Keratinocyte (primary cell): ENCODE results near the gene ZNF555. TPM values are rescaled to one million over a fixed set of nuclear protein-coding genes. Genes with fewer than 3 reads are reported as not detected.

Experiments
- DNase-seq: peaks from one replicate; pipeline ENCODE4 v3.0.0-alpha.2; 2011; ENCODE audit warnings: low read depth, missing footprints, low spot score
- FAIRE-seq: peaks from 2 replicates; lab custom pipeline; 2011; peaks lifted over from hg19 to GRCh38; lab: Jason Lieb, UNC
- H2AFZ ChIP-seq: 2 replicates; pipeline ENCODE4 v1.6.0; 2012; ENCODE audit warnings: low read length, control low read depth, inconsistent platforms; ENCODE audit not compliant: control insufficient read depth
- H3K27ac ChIP-seq: 2 replicates; pipeline ENCODE4 v1.5.1; 2011; ENCODE audit warnings: low read length; ENCODE audit not compliant: control insufficient read depth, insufficient read depth
- H3K27me3 ChIP-seq: 3 replicates; pipeline ENCODE4 v1.6.0; 2011; ENCODE audit warnings: low read length; ENCODE audit not compliant: control insufficient read depth, insufficient read depth; ENCODE audit errors: extremely low read depth
- H3K36me3 ChIP-seq, 2 experiments: 2 replicates in 1 of 2; 3 replicates in 1 of 2; pipeline ENCODE4 v1.5.1; 2011; ENCODE audit warnings: low read length in 2 of 2, mild to moderate bottlenecking in 1 of 2; ENCODE audit not compliant: control insufficient read depth in 2 of 2, insufficient read depth in 2 of 2; ENCODE audit errors: extremely low read depth in 1 of 2
- H3K4me1 ChIP-seq: 3 replicates; pipeline ENCODE4 v1.5.1; 2011; ENCODE audit warnings: low read length; ENCODE audit not compliant: control insufficient read depth, insufficient read depth; ENCODE audit errors: extremely low read depth
- H3K4me2 ChIP-seq: 3 replicates; pipeline ENCODE4 v1.6.0; 2011; ENCODE audit warnings: low read depth, low read length; ENCODE audit not compliant: control insufficient read depth, insufficient read depth; ENCODE audit errors: extremely low read depth
- H3K4me3 ChIP-seq, 3 experiments: fragments of 200-600 bp in 1 of 3; sonication (generic) in 1 of 3; 2 replicates in 2 of 3; 3 replicates in 1 of 3; pipeline ENCODE4 v1.5.1; 2011 to 2016; ENCODE audit warnings: low read length in 3 of 3, mild to moderate bottlenecking in 3 of 3, control low read depth in 2 of 3, inconsistent platforms in 1 of 3, low read depth in 1 of 3, mixed read lengths in 1 of 3, mixed run types in 1 of 3, moderate library complexity in 1 of 3; ENCODE audit not compliant: control insufficient read depth in 2 of 3, insufficient read depth in 2 of 3; ENCODE audit errors: extremely low read depth in 1 of 3
- H3K79me2 ChIP-seq: 2 replicates; pipeline ENCODE4 v1.6.0; 2012; ENCODE audit warnings: low read length; ENCODE audit not compliant: control insufficient read depth, insufficient read depth
- H3K9ac ChIP-seq: 3 replicates; pipeline ENCODE4 v1.6.0; 2011; ENCODE audit warnings: low read length; ENCODE audit not compliant: control insufficient read depth, insufficient read depth; ENCODE audit errors: extremely low read depth
- H3K9me1 ChIP-seq: 3 replicates; pipeline ENCODE4 v1.6.0; 2011; ENCODE audit warnings: low read length; ENCODE audit not compliant: control insufficient read depth, insufficient read depth; ENCODE audit errors: extremely low read depth
- H3K9me3 ChIP-seq: 2 replicates; pipeline ENCODE4 v1.5.1; 2012; ENCODE audit warnings: low read depth, low read length; ENCODE audit not compliant: control insufficient read depth
- H4K20me1 ChIP-seq: 3 replicates; pipeline ENCODE4 v1.6.0; 2011; ENCODE audit warnings: low read length; ENCODE audit not compliant: control insufficient read depth, insufficient read depth; ENCODE audit errors: extremely low read depth
- CTCF ChIP-seq, 3 experiments: IDR thresholded peaks in 1 of 3; conservative IDR thresholded peaks in 1 of 3; optimal IDR thresholded peaks in 1 of 3; 2 replicates in 2 of 3; 3 replicates in 1 of 3; pipeline versions ENCODE3 to v1.5.1; 2011; ENCODE audit warnings: low read length in 3 of 3, mild to moderate bottlenecking in 3 of 3, moderate library complexity in 2 of 3, control low read depth in 1 of 3, inconsistent platforms in 1 of 3; ENCODE audit not compliant: insufficient read depth in 2 of 3; ENCODE audit errors: extremely low read depth in 1 of 3
- EZH2 ChIP-seq: IDR thresholded peaks from one replicate; pipeline ENCODE4 v1.6.1; 2012; ENCODE audit warnings: inconsistent platforms, mild to moderate bottlenecking, low read length, moderate library complexity
- dilution Hi-C: fragments of 300-500 bp; cut with MboI; formaldehyde crosslinking; loops from one replicate; pipeline ENCODE4 v1.7.0; 2020; ENCODE audit warnings: low sequenced_read_pairs; ENCODE audit not compliant: extremely low pct_ligation_motif_present
- polyA plus RNA-seq, 5 experiments: library from polyadenylated mRNA; depleted of rRNA in 3 of 5; stranded (reverse) in 3 of 5; stranded (forward) in 1 of 5; unstranded in 1 of 5; fragments of >200 nt; gene quantifications; 1 replicate in 1 of 5; 2 replicates in 3 of 5; 3 replicates in 1 of 5; pipeline versions ENCODE4 v1.2.1 to v1.2.3, GENCODE V29; 2011 to 2012; ENCODE audit warnings: missing spikeins in 2 of 5, low read depth in 1 of 5, low replicate concordance in 1 of 5

Gene ZNF555
- polyA plus RNA-seq, 1 donor (not counting 4 experiments of a cell fraction or from before 2014, with no cell fraction given), result 4.3 TPM

DNA sequence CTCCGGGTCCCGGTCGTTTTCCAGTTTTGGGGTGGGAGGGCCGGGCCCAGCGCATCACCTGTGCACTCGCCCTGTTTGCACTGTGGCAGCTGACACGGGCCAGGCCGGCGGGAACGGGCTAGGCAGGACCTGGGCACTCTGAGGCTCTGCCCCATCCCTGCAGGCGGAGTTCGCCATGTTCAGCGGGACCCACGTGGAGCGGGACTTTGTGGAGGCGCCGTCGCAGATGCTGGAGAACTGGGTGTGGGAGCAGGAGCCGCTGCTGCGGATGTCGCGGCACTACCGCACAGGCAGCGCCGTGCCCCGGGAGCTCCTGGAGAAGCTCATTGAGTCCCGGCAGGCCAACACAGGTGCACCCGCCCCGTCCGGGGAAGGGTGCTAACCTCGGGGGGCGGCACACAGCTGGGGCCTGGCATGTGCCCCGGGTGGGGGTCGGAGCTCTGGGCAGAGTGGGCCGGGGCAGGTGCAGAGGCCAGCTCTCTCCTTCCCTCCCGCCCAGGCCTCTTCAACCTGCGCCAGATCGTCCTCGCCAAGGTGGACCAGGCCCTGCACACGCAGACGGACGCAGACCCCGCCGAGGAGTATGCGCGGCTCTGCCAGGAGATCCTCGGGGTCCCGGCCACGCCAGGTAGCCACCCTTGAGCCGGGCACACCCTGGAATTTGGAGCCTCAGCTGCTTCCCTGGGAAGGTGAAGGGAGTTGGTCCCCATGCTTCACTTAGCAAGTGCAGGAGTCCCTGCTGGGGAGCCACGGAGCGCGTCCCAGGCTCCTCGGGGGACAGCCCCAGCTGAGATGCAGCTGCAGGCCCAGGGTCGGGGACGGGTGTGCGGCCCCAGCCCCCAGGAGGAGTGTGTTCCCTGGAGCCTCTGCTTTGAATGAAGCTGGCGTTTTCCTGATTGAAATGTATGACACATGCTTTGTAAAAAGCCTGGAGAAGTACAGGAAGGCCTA, 30.9 kb upstream of the ZNF555 start:
- Histone ChIP-seq H4K20me1 (no peaks in the 10 kb centered on the region), H3K27ac (no peak overlapping the region), H3K4me1 (no peaks in the 10 kb centered on the region), H3K9me3 (no peaks in the 10 kb centered on the region), H2AFZ (no peak overlapping the region), H3K79me2 (no peaks in the 10 kb centered on the region), H3K27me3 (no peaks in the 10 kb centered on the region), H3K4me3 (no peak overlapping the region), H3K9ac (no peak overlapping the region), H3K36me3 (peaks cover 20 to 37% of the 10 kb centered on the region in 2 experiments), H3K4me2 (no peak overlapping the region), H3K9me1 (no peaks in the 10 kb centered on the region)
- dilution Hi-C loops, result no loop called here
- no peak for DNase-seq
- no peak for FAIRE-seq
- TF ChIP-seq EZH2 (no peak), CTCF (optimal IDR thresholded peaks at IDR 0.05 in 1 of 3, IDR thresholded peaks at IDR 0.05 in 1 of 3, conservative IDR thresholded peaks at IDR 0.05 in 1 of 3; ENCODE audit: extremely low read depth in 1 of 3, insufficient read depth in 2 of 3, low read length in 3 of 3) (no peak)

GRCh38 chr19:2811221-2811722, 30.0 kb upstream of the ZNF555 start:
- Histone ChIP-seq H3K4me1 (no peaks in the 10 kb centered on the region), H3K36me3 (peaks cover 19 to 33% of the 10 kb centered on the region in 2 experiments), H3K9ac (no peak overlapping the region), H3K9me1 (no peaks in the 10 kb centered on the region), H3K27ac (no peak overlapping the region), H3K9me3 (no peaks in the 10 kb centered on the region), H3K4me3 (no peak overlapping the region), H3K4me2 (no peak overlapping the region), H2AFZ (no peak overlapping the region), H3K79me2 (no peaks in the 10 kb centered on the region), H4K20me1 (no peaks in the 10 kb centered on the region), H3K27me3 (no peaks in the 10 kb centered on the region)
- DNase-seq (no peak), FAIRE-seq (no peak)
- dilution Hi-C loops, result no loop called here
- no peak for TF ChIP-seq EZH2
- no peak for TF ChIP-seq CTCF (optimal IDR thresholded peaks at IDR 0.05 in 1 of 3, IDR thresholded peaks at IDR 0.05 in 1 of 3, conservative IDR thresholded peaks at IDR 0.05 in 1 of 3; ENCODE audit: extremely low read depth in 1 of 3, insufficient read depth in 2 of 3, low read length in 3 of 3)
